HG03354 (cell line): ENCODE measurements around the gene P2RX5.
"Not testable (repeated sequence)": the region's sequence is repeated elsewhere in the genome, so short reads cannot be mapped to it uniquely, and the experiment has no call there.

Experiments
- ATAC-seq: cut with Tn5 transposase; IDR thresholded peaks from one replicate; pipeline ENCODE4 v1.9.1; 2021; ENCODE audit warnings: mild to moderate bottlenecking; ENCODE audit not compliant: unreplicated experiment, poor library complexity, severe bottlenecking

Gene P2RX5

GRCh38 chr17:3718201-3718600 lies 22.2 kb upstream of the P2RX5 start:
- no peak for ATAC-seq

- no peak for ATAC-seq
Measured at GRCh38 chr17:3715296-3715695, 19.3 kb upstream of the P2RX5 start.

- no peak for ATAC-seq
Measured at GRCh38 chr17:3712811-3713463, 17.0 kb upstream of the P2RX5 start.

GRCh38 chr17:3710951-3711383 lies 15.0 kb upstream of the P2RX5 start:
- peak; percentile 95 for ATAC-seq

- no peak for ATAC-seq
Measured at GRCh38 chr17:3708366-3708765, 12.4 kb upstream of the P2RX5 start.

- not testable (repeated sequence) for ATAC-seq
Measured at GRCh38 chr17:3705718-3705984, 9.7 kb upstream of the P2RX5 start.

- no peak for ATAC-seq
Measured at GRCh38 chr17:3704931-3705717, 9.2 kb upstream of the P2RX5 start.

- not testable (repeated sequence) for ATAC-seq
Measured at GRCh38 chr17:3702041-3702539, 6.1 kb upstream of the P2RX5 start.

GRCh38 chr17:3699951-3700350 lies 4.0 kb upstream of the P2RX5 start:
- no peak for ATAC-seq

GRCh38 chr17:3698139-3698538 lies 2.2 kb upstream of the P2RX5 start:
- no peak for ATAC-seq

- no peak for ATAC-seq
Measured at GRCh38 chr17:3697103-3697476, 1.1 kb upstream of the P2RX5 start.

- no peak for ATAC-seq
Measured at GRCh38 chr17:3695129-3695722, 729 bp downstream of the P2RX5 start.

- ATAC-seq, result peak; percentile 53
Measured at GRCh38 chr17:3693829-3694231, 2.1 kb downstream of the P2RX5 start.

- no peak for ATAC-seq
Measured at GRCh38 chr17:3693141-3693540, 2.8 kb downstream of the P2RX5 start.

GRCh38 chr17:3692346-3692745 lies 3.6 kb downstream of the P2RX5 start:
- ATAC-seq, result no peak

- ATAC-seq, result no peak
Measured at GRCh38 chr17:3691617-3692067, 4.3 kb downstream of the P2RX5 start.

GRCh38 chr17:3690094-3690715 lies 5.8 kb downstream of the P2RX5 start:
- no peak for ATAC-seq

GRCh38 chr17:3689262-3690093 lies 6.5 kb downstream of the P2RX5 start:
- no peak for ATAC-seq

GRCh38 chr17:3688852-3689261 lies 7.1 kb downstream of the P2RX5 start:
- no peak for ATAC-seq
